Neural cell (in vitro differentiated cells): ENCODE results near the gene TNFRSF19.

Source experiments
- POLR2AphosphoS5 ChIP-seq: IDR thresholded peaks from 2 replicates; pipeline ENCODE4 v1.6.1; 2012
- SMC3 ChIP-seq: fragments of 450-650 bp; conservative IDR thresholded peaks from 2 replicates; pipeline ENCODE4 v1.6.1; 2014; ENCODE audit warnings: antibody characterized with exemption, mild to moderate bottlenecking, moderate library complexity; ENCODE audit not compliant: poor library complexity

DNA sequence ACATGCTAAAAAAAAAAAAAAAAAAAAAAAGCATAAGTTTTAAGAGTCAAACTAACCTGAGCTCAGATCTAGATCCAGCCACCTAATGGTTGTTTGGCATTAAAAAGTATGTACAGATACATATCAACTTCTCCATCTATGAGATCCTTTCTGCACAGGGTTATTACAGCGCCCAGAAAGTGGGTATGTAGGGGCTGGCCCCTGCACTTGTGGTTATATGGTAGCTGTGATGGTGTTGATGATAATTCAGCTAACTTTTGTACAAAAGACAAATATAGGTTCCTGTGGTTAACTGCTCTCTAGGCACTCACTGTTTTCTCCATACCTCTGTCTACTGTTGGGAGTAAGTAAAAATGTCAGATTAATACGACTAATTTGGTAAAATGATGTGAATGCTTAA lies 81.7 kb downstream of the TNFRSF19 start:
- TF ChIP-seq SMC3 (no peak), POLR2AphosphoS5 (no peak)
